H1 (cell line): ENCODE results near the gene UPB1.

Source experiments
- YY1 ChIP-seq: IDR thresholded peaks from 2 replicates; pipeline ENCODE4 v1.6.1; 2011; ENCODE audit warnings: low read depth, mild to moderate bottlenecking, low read length
- TF ChIP-seq, protein P1 (sequence below), 3 experiments: IDR thresholded peaks; 1 replicate in 2 of 3; 2 replicates in 1 of 3; pipeline versions ENCODE4 v1.5.1 to v1.6.1; 2011; ENCODE audit warnings: low read length in 3 of 3, mild to moderate bottlenecking in 3 of 3, inconsistent platforms in 2 of 3, low read depth in 1 of 3, moderate library complexity in 1 of 3; ENCODE audit not compliant: insufficient read depth in 1 of 3; ENCODE audit errors: control extremely low read depth in 1 of 3

DNA sequence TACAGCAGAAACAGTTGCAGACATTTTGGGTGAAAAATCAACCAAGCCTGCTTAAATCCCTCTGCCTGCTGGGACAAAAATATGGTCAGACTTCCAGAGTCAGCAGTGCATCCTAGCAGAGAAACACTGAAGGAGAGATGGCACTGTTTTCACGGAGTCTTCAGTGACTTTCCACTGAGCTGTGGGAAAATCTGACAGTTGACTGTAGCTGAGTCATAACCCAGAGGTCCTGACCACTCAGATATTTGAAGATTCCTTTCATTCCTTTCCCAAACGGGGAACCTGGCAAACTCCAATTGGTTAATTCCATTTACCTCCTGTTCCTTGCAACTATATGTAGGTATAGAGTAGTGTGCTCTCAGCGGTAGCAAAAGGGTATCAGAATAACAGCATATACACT lies 20.9 kb upstream of the UPB1 start:
- TF ChIP-seq, protein P1, sequence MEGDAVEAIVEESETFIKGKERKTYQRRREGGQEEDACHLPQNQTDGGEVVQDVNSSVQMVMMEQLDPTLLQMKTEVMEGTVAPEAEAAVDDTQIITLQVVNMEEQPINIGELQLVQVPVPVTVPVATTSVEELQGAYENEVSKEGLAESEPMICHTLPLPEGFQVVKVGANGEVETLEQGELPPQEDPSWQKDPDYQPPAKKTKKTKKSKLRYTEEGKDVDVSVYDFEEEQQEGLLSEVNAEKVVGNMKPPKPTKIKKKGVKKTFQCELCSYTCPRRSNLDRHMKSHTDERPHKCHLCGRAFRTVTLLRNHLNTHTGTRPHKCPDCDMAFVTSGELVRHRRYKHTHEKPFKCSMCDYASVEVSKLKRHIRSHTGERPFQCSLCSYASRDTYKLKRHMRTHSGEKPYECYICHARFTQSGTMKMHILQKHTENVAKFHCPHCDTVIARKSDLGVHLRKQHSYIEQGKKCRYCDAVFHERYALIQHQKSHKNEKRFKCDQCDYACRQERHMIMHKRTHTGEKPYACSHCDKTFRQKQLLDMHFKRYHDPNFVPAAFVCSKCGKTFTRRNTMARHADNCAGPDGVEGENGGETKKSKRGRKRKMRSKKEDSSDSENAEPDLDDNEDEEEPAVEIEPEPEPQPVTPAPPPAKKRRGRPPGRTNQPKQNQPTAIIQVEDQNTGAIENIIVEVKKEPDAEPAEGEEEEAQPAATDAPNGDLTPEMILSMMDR (IDR thresholded peaks at IDR 0.05; ENCODE audit: control extremely low read depth in 1 of 3, insufficient read depth in 1 of 3, low read depth in 1 of 3, low read length in 3 of 3): no peak
- TF ChIP-seq YY1: no peak
